PFSK-1 (cell line): Measurements from ENCODE around the gene FAM20A.

Experiments
- FOXP2 ChIP-seq: optimal IDR thresholded peaks from 2 replicates; pipeline ENCODE3; 2011; ENCODE audit warnings: borderline replicate concordance, control low read depth, inconsistent platforms; ENCODE audit not compliant: insufficient read depth; ENCODE audit errors: extremely low read length, extremely low read depth
- POLR2AphosphoS5 ChIP-seq: IDR thresholded peaks from 2 replicates; pipeline ENCODE4 v1.6.1; 2012; ENCODE audit warnings: low read depth, mild to moderate bottlenecking, control low read depth, low read length, moderate library complexity
- TAF1 ChIP-seq: IDR thresholded peaks from 2 replicates; pipeline ENCODE4 v1.6.1; 2012; ENCODE audit warnings: low read length, control low read depth, borderline replicate concordance; ENCODE audit not compliant: insufficient read depth
- TF ChIP-seq, protein P1 (sequence below), 2 experiments: IDR thresholded peaks; 2 replicates each; pipeline versions ENCODE4 v1.6.1 to v1.8.0; 2011 to 2012; ENCODE audit warnings: low read depth in 2 of 2, low read length in 2 of 2, control low read depth in 1 of 2, inconsistent platforms in 1 of 2, mild to moderate bottlenecking in 1 of 2, moderate library complexity in 1 of 2; ENCODE audit not compliant: insufficient read depth in 1 of 2

GRCh38 chr17:68603656-68604055, 2.5 kb upstream of the FAM20A start:
- TF ChIP-seq POLR2AphosphoS5 (no peak), FOXP2 (no peak), TAF1 (no peak)
- TF ChIP-seq, protein P1, sequence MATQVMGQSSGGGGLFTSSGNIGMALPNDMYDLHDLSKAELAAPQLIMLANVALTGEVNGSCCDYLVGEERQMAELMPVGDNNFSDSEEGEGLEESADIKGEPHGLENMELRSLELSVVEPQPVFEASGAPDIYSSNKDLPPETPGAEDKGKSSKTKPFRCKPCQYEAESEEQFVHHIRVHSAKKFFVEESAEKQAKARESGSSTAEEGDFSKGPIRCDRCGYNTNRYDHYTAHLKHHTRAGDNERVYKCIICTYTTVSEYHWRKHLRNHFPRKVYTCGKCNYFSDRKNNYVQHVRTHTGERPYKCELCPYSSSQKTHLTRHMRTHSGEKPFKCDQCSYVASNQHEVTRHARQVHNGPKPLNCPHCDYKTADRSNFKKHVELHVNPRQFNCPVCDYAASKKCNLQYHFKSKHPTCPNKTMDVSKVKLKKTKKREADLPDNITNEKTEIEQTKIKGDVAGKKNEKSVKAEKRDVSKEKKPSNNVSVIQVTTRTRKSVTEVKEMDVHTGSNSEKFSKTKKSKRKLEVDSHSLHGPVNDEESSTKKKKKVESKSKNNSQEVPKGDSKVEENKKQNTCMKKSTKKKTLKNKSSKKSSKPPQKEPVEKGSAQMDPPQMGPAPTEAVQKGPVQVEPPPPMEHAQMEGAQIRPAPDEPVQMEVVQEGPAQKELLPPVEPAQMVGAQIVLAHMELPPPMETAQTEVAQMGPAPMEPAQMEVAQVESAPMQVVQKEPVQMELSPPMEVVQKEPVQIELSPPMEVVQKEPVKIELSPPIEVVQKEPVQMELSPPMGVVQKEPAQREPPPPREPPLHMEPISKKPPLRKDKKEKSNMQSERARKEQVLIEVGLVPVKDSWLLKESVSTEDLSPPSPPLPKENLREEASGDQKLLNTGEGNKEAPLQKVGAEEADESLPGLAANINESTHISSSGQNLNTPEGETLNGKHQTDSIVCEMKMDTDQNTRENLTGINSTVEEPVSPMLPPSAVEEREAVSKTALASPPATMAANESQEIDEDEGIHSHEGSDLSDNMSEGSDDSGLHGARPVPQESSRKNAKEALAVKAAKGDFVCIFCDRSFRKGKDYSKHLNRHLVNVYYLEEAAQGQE (IDR thresholded peaks at IDR 0.05; ENCODE audit: insufficient read depth in 1 of 2, low read depth in 2 of 2, low read length in 2 of 2) = no peak
